BE2C (cell line): Measurements from ENCODE around the gene GTF2H2.
"Not testable (repeated sequence)": the region's sequence is repeated elsewhere in the genome, so short reads cannot be mapped to it uniquely, and the experiment has no call there.

Experiments
- DNase-seq: peaks from one replicate; pipeline ENCODE4 v3.0.0-alpha.2; 2020
- H3K27me3 ChIP-seq: fragments of 250-450 bp; sonication (Bioruptor Pico); 2 replicates; pipeline ENCODE4 v1.5.1; 2020; ENCODE audit warnings: mild to moderate bottlenecking
- H3K36me3 ChIP-seq: fragments of 250-450 bp; sonication (Bioruptor Pico); 2 replicates; pipeline ENCODE4 v1.5.1; 2020; ENCODE audit warnings: mild to moderate bottlenecking
- H3K4me1 ChIP-seq: fragments of 250-450 bp; sonication (Bioruptor Pico); 2 replicates; pipeline ENCODE4 v1.5.1; 2020
- H3K4me3 ChIP-seq: 2 replicates; pipeline ENCODE4 v1.5.1; 2011; ENCODE audit warnings: low read depth, low read length
- H3K9me3 ChIP-seq: fragments of 250-450 bp; sonication (Bioruptor Pico); 2 replicates; pipeline ENCODE4 v1.5.1; 2020
- TF ChIP-seq, protein P1 (sequence below): IDR thresholded peaks from 2 replicates; pipeline ENCODE4 v1.5.1; 2012; ENCODE audit warnings: mild to moderate bottlenecking, low read depth, low read length

GTF2H2 gene

DNA sequence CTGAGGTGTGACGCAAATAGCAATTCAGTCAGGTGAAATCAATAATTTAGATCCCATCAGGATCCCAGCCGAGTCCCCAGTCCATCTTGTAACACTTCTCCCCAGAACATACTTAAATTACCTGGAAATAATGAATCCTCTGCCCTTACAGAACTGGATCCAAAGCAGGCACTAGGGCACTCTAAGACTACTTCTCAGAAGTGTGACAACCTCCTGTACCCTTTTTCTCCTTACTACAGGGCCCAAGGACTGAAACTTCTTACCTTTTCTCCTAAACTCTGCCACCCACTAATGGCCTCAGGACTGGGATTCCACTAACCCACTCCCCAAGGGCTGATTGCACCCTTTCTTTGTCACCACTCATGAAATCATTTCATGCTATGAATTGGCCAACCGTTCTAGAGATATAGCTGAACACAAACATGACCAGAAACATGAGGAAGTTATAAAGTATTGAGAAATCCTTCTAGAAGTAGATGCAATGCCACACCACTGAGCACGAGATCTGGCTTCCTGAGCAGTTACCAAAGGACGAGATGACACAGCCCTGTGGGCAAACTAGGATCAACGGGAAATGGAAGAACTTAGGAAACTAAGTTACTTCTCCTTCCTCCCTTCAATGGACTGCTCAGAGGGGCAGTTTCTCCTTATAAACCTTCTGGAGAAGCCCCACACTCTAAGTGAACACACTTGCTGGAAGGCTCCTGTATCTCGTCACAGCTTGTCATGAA lies 36.3 kb downstream of the GTF2H2 start:
- H3K27me3 ChIP-seq, result not testable (repeated sequence)

DNA sequence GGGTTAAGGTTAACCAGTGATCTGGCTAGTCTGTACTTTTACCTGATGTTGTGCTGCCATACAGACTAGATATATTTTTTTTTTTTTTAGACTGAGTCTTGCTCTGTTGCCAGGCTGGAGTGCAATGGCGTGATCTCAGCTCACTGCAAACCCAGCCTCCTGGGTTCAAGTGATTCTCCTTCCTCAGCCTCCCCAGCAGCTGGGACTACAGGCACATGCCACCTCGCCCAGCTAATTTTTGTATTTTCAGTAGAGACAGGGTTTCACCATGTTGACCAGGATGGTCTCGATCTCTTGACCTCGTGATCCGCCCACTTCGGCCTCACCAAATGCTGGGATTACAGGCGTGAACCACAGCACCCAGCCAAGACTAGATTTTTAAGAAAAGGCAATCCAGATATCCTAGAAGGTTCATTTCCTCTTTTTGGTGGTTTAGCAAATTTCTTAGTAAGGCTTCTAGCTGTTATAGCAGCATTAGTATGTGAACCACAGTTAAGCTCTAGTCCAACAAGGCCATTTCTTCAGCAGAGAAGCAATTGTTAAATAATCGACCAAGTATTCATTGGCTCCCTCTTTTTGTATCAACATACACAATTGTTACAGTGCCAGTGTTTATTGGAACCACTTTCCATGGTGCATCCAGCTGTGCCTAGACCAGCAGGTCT lies 42.1 kb downstream of the GTF2H2 start, which contains the start of gene NAIP:
Gene NAIP (minus strand): TSS at position 51 of the 665 bp plus-strand sequence. CDS start 12,424 bp downstream, outside the sequence.
- H3K9me3 ChIP-seq, H3K4me1 ChIP-seq, H3K36me3 ChIP-seq, DNase-seq, H3K27me3 ChIP-seq, H3K4me3 ChIP-seq: not testable (repeated sequence)

More for the DNA sequence above, 36.3 kb downstream of the GTF2H2 start:
- H3K4me3 ChIP-seq, H3K4me1 ChIP-seq, H3K36me3 ChIP-seq, H3K9me3 ChIP-seq, DNase-seq: not testable (repeated sequence)

DNA sequence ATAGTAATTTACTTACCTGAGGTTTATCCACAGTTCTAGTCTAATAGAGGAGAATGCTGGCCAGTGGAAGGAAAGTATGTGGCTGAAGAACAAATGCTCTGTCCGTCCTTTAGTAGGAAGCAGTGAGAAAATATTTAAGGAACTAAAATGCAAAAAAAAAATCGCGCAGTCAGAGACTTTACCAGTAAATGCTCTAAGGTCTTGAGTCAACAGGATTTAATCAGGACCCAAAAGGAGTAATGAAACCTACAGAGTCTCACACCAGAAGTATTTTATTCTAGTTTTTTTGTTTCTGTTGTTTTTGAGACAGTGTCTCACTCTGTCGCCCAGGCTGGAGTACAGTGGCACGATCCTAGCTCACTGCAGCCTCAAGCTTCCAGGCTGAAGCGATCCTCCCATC lies 46.8 kb downstream of the GTF2H2 start:
- H3K4me3 ChIP-seq, H3K36me3 ChIP-seq, H3K4me1 ChIP-seq, H3K27me3 ChIP-seq, H3K9me3 ChIP-seq, DNase-seq: not testable (repeated sequence)

DNA sequence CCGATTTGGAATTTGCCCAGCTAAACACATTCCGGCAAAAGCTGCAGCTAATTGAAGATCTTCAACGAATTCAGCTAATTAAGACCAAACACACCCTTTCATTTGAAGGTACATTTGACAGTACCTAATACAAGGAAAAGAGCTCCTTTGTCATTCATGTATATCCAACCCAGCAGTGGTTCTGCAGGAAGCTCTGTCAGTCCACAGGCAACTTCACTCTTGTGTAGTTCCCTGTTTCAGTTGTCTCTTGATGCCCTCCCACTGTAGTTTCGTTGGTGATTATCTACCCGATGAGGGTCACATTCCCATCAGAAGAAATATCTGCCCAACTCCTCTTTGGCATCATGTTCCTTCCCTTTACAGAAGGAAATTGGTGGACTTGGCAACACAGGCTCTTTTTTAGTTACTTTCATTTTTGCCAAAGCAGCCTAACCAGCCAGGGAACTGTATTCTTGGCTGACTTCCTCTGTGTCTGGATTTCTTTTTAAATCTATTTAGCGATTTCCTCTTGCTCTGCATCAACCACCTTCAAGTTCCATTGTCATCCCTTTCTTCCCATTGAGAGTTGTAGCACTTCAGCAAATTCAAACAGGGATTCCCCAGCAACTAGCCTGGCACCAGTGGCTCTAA lies 49.0 kb downstream of the GTF2H2 start:
- not testable (repeated sequence) for DNase-seq, H3K27me3 ChIP-seq, H3K4me1 ChIP-seq, H3K36me3 ChIP-seq, H3K4me3 ChIP-seq, H3K9me3 ChIP-seq

DNA sequence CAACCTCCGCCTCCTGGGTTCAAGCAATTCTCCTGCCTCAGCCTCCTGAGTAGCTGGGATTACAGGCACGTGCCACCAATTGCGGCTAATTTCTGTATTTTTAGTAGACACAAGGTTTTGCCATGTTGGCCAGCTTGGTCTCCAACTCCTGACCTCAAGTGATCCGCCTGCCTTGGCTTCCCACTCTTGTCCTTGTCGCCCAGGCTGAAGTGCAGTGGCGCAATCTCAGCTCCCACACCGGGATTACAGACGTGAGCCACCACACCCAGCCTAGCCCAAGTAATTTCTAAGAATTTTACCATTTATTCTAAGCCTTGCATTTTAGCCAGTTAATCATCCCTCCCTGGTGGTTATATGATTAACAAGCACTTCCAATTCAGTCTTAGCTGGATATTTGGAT lies 53.3 kb downstream of the GTF2H2 start:
- Histone ChIP-seq H3K27me3 (no peaks in the 10 kb centered on the region), H3K36me3 (no peaks in the 10 kb centered on the region), H3K4me1 (no peaks in the 10 kb centered on the region), H3K9me3 (no peaks in the 10 kb centered on the region), H3K4me3 (no peak overlapping the region)
- DNase-seq, result no peak
- TF ChIP-seq, protein P1, sequence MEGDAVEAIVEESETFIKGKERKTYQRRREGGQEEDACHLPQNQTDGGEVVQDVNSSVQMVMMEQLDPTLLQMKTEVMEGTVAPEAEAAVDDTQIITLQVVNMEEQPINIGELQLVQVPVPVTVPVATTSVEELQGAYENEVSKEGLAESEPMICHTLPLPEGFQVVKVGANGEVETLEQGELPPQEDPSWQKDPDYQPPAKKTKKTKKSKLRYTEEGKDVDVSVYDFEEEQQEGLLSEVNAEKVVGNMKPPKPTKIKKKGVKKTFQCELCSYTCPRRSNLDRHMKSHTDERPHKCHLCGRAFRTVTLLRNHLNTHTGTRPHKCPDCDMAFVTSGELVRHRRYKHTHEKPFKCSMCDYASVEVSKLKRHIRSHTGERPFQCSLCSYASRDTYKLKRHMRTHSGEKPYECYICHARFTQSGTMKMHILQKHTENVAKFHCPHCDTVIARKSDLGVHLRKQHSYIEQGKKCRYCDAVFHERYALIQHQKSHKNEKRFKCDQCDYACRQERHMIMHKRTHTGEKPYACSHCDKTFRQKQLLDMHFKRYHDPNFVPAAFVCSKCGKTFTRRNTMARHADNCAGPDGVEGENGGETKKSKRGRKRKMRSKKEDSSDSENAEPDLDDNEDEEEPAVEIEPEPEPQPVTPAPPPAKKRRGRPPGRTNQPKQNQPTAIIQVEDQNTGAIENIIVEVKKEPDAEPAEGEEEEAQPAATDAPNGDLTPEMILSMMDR, result no peak

DNA sequence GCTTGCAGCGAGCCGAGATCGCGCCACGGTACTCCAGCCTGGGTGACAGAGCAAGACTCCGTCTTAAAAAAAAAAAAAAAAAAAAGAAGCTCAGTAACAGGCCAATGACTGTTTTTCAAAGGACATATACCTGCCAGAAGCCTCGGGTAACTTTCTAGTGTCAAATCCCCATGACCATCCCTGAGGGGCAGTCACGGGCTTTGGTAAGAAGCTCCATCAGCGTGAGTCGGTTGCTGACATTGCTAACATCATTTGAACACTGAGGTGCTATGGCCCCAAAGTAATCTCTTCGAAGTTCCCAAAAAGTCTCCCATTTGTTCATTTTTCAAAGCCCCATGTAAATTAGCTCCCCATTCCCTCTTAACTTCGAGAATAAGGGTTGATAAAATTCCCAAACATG lies 53.9 kb downstream of the GTF2H2 start:
- Histone ChIP-seq H3K4me3 (no peak overlapping the region), H3K27me3 (no peaks in the 10 kb centered on the region), H3K4me1 (no peaks in the 10 kb centered on the region), H3K36me3 (no peaks in the 10 kb centered on the region), H3K9me3 (no peaks in the 10 kb centered on the region)
- DNase-seq, result no peak
- TF ChIP-seq, protein P1, result 0 out of 2 replicates have a peak, but pooled peaks have one; percentile 7

DNA sequence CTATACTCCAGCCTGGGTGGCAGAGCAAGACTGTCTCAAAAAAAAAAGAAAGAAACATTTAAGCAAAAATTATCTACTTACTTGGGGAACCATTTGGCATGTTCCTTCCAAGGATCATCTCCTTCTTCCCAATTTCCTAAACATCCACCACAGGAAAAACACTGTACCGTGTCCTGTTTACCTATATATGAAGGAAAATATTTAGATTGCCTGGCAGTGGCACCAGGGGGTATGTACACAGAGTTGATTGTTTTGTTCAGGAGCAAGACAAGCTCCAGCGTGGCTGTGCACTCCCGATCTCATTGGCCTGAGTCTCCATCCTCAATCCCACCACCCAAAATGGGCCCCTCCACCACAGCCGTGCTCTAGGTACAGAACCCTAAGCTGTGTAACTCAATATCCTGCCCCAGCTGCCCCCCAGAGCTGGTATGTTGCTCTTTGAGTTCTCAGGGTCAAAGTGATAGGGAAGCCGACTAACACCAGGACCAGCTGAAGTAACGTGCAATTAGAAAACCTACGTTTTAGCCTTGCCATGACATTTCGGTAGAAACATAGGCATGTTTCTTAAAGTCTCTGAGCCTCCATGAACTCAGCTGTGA lies 56.2 kb downstream of the GTF2H2 start:
- no peaks in the 10 kb centered on the region for H3K9me3 ChIP-seq
- no peaks in the 10 kb centered on the region for H3K4me1 ChIP-seq
- no peaks in the 10 kb centered on the region for H3K36me3 ChIP-seq
- no peak overlapping the region for H3K4me3 ChIP-seq
- DNase-seq, result no peak
- no peaks in the 10 kb centered on the region for H3K27me3 ChIP-seq
- TF ChIP-seq, protein P1, result no peak

DNA sequence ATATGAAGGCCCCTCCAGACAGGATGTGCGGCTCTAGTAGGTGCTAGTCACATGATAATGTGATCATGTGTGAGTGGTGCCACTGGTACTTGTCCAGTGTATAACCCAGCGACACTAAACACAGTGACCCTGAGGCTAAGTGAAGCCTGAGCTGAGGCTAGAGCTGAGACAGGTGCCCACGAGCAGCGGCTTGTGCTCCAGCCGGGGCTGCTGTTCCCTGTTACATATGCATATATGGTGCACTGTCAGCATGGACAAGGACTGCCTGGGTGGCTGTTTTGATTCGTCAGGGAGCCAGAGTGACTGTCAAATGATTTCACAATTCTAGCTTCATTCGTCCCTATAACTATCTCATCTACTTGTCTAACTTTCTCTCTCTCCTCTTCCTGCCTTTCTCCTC lies 60.5 kb downstream of the GTF2H2 start:
- H3K36me3 ChIP-seq, H3K4me3 ChIP-seq, H3K4me1 ChIP-seq, H3K27me3 ChIP-seq, DNase-seq, H3K9me3 ChIP-seq: not testable (repeated sequence)
